ENCODE measurements around the gene LRP10. TPM values are rescaled to one million over a fixed set of nuclear protein-coding genes. Genes with fewer than 3 reads are reported as not detected.

LRP10 gene
- polyA plus RNA-seq, 10 donors = 31.1 to 47.0 (median 41.9) TPM

- DNase-seq = no peak
Observed at GRCh38 chr14:22884738-22885523, 13.4 kb downstream of the LRP10 start.

GRCh38 chr14:22885975-22886374, 14.4 kb downstream of the LRP10 start:
- DNase-seq = no peak

- peak in 2 of 3 donors; percentile 52 to 76 for DNase-seq
Observed at GRCh38 chr14:22886500-22887259, 15.1 kb downstream of the LRP10 start.

GRCh38 chr14:22887260-22887989, 15.9 kb downstream of the LRP10 start:
- DNase-seq = peak in 2 of 3 donors; percentile 49 to 78

- no peak for DNase-seq
Observed at GRCh38 chr14:22887990-22888378, 16.4 kb downstream of the LRP10 start.

GRCh38 chr14:22888662-22889061, 17.1 kb downstream of the LRP10 start:
- DNase-seq = no peak

GRCh38 chr14:22890416-22890815, 18.9 kb downstream of the LRP10 start:
- no peak for DNase-seq

GRCh38 chr14:22892488-22892887, 20.9 kb downstream of the LRP10 start:
- no peak for DNase-seq

GRCh38 chr14:22893706-22894105, 22.2 kb downstream of the LRP10 start:
- no peak for DNase-seq

- DNase-seq = no peak
Observed at GRCh38 chr14:22895402-22895801, 23.9 kb downstream of the LRP10 start.

- DNase-seq = no peak
Observed at GRCh38 chr14:22896356-22896755, 24.8 kb downstream of the LRP10 start.

GRCh38 chr14:22896760-22897159, 25.2 kb downstream of the LRP10 start:
- DNase-seq = no peak

- no peak for DNase-seq
Observed at GRCh38 chr14:22897357-22897756, 25.8 kb downstream of the LRP10 start.

GRCh38 chr14:22898302-22899090, 27.0 kb downstream of the LRP10 start:
- peak in 1 of 3 donors; percentile 72 for DNase-seq

GRCh38 chr14:22900081-22900799, 28.7 kb downstream of the LRP10 start:
- DNase-seq = peak; percentile 59 to 82 (median 67)

GRCh38 chr14:22901799-22902198, 30.3 kb downstream of the LRP10 start:
- DNase-seq = no peak

- no peak for DNase-seq
Observed at GRCh38 chr14:22903742-22904087, 32.2 kb downstream of the LRP10 start.

GRCh38 chr14:22905627-22906026, 34.1 kb downstream of the LRP10 start:
- no peak for DNase-seq

GRCh38 chr14:22906073-22906472, 34.5 kb downstream of the LRP10 start:
- DNase-seq = no peak

- DNase-seq = no peak
Observed at GRCh38 chr14:22907429-22907828, 35.9 kb downstream of the LRP10 start.

GRCh38 chr14:22908601-22909000, 37.1 kb downstream of the LRP10 start:
- DNase-seq = no peak

Data from muscle of back (tissue), 11 donors.